HPDE6-E6E7 (cell line): ENCODE data around the gene REPIN1.

Experiments
- DNase-seq: peaks from one replicate; pipeline ENCODE4 v3.0.0; 2011; ENCODE audit warnings: missing footprints; ENCODE audit errors: extremely low spot score

Gene REPIN1

DNA sequence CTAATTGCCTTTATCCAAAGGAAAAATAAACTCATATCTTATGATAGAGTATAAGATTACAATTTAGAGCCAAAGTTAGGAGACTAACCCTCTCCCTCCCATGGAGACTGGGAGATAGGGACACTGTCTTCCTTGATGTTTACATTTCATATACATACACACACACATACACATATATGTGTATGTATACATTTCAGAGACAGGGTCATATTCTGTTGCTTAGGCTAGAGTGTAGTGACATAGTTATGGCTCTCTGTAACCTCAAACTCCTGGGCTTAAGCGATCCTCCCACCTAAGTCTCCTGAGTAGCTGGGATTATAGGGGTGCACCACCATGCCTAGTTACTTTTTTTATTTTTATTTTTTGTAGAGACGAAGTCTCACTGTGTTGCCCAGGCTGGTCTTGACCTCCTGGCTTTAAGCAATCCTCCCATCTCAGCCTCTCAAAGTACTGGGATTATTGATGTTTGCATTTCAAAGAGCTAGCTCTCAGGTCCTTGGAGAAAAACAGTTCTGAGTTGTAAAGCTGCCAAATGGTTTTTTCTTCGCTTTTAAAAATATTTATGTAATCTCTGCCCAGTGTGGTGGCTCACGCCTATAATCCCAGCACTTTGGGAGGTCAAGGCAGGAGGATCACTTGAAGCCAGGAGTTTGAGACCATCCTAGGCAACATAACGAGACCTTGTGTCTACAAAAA lies 8.1 kb upstream of the REPIN1 start:
- DNase-seq, result no peak

DNA sequence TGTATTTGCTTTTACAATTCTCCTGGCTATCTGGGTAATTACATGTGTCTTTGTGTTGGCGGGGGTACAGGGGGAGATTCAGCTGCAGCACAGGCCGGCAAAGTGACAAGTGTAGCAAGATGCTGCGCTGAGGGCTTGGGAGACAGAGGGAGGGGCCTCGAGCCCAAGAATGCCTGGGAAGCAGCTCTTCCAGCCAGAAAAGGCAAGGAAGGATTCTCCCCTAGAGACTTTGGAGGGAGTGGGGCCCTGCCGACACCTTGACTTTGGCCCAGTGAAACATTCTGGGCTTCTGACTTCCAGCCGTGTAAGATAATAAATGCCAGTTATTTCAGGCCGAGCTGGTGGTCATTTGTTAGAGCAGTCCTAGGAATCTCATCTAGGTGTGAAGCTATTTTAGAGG lies 7.2 kb upstream of the REPIN1 start:
- no peak for DNase-seq

DNA sequence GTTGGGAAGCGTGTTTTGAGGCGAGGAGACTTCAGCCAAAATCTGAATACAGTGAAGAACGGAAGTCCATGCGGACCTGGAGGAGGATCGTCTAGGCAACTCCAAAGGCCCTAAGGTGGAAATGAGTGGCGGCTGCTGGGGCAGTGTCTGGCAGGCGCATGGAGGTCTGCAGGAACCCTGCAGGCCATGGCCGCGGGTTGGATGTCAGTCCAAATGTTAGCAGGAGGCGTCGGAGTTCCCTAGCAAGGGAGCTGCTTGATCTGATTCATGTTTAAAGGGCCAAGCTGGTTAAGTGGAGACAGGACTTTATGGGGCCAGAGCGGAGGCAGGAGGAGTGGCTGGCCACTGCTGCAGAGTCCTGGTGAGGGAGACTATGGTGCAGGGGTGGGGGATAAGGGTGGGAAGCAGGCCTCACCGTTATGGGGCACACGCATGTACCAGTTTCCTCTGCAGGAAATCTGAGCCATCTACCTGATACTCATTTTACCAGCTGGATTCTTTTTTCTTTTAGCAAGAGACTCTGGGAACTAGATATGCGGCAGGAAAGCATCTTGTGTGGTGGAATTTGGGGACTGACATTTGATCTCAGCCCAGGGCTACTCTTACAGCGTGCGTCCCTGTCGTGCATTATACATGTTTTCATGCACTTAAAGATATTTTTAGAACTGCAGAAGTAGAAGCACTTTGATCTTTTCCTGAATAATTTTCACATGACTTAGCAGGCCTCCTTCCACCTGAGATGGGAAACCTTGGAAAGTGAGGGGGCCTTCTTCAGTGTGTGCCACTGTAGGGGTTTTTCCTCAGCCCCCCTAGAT lies 6.6 kb upstream of the REPIN1 start:
- DNase-seq, result no peak

DNA sequence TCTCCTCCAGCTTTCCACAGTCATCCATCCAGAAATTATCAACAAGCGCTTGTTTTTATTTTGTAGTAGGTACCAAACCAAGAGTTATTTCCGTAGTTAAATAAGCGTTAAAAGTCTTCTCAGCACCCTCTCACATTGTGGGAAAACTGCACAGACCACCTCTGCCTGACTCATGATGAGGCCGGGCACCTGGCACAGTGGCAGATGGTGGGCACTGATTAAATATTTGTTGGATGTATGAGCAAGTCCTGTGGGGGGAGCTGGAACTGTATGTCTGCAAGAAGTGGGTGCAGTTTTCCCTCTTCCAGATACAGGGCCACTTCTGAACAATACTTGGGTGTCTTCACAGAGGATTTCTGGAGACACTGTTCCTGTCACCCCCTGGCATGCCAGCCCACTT lies 5.3 kb upstream of the REPIN1 start:
- DNase-seq, result no peak

DNA sequence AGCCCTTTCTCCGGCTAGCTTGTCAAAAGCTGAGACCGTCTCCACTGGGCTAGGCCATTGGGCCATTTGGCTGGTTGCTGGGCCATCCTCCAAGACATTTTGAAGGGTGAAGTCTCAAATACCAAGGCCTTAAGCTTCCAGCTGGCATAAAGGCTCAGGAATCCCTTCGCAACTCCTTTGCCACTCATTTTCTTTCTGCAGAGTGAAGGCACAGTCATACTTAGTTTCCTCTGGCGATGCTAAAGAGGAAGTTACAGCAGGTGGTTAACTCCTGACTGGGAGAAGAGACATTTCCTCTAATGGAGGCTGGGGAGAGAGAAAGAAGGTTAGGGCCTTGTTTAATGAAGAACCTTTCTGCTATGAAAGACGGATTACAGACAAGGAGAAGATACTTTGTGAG lies 4.8 kb upstream of the REPIN1 start:
- no peak for DNase-seq

DNA sequence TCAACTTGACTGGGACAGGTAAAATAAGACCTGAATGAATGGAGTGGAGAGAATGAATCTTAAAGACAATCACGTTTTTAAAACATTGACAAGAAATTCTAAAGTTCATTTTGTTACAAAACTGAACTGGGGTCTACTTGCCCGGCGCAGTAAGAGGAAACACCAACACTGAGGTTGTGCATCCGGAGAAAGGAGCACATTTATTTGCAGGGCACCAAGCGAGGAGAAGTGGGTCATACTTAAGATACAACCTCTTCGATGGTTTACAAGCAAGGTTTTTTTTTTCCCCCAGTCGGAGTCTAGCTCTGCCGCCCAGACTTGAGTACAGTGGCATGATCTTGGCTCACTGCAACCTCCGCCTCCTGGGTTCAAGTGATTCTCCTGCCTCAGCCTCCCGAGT lies 3.4 kb upstream of the REPIN1 start:
- DNase-seq, result no peak

DNA sequence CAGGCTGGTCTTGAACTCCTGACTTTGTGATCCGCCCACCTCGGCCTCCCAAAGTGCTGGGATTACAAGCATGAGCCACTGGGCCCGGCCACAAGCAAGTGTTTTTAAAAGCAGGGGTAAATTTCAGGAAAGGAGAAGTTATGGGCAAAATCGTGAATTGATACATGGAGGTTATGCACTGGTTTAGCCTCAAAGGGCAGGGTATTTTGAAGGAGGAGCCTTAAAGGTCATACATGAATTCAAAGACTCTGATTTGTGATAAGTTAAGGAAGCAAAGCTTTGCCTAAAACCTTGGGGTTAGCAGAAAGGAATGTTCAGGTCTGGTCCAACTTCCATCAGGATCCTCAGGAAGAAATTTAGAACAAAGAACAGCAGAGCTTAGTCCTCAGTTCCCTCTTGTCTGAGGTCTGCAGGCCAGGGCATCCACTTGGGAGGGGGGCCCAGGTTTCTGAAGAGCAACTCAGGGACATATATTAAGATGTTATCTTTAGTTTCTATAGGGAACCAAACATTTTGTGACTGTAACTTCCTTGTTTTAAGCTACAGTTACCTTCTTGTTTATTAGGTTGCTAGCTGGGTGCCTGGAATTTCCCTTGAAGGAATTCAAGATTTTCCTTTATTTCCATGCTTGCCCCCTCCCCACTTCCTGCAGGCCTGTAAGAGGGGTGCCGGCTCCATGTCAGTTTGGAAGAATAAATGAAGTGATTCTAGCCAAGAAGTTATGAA lies 2.8 kb upstream of the REPIN1 start:
- DNase-seq, result no peak

DNA sequence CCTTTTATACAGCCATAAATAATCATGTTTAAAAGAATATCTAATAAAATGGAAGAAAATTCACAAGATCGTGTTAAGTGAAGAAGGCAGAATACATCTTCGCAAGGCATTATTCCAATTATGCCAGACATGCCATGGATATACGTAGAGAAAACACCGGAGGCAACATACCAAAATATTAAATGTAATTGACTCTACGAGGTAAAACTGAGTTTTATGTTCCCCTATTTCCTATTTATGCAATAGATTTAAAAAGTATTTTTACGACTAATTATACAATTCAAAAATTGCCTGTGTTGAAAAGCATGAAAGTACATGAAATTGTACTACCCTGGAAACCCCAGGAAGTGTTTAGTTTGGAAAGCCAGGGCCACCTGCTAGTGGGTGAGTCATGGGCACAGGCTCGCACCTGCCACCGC lies 936 bp upstream of the REPIN1 start:
- peak; percentile 76 for DNase-seq

DNA sequence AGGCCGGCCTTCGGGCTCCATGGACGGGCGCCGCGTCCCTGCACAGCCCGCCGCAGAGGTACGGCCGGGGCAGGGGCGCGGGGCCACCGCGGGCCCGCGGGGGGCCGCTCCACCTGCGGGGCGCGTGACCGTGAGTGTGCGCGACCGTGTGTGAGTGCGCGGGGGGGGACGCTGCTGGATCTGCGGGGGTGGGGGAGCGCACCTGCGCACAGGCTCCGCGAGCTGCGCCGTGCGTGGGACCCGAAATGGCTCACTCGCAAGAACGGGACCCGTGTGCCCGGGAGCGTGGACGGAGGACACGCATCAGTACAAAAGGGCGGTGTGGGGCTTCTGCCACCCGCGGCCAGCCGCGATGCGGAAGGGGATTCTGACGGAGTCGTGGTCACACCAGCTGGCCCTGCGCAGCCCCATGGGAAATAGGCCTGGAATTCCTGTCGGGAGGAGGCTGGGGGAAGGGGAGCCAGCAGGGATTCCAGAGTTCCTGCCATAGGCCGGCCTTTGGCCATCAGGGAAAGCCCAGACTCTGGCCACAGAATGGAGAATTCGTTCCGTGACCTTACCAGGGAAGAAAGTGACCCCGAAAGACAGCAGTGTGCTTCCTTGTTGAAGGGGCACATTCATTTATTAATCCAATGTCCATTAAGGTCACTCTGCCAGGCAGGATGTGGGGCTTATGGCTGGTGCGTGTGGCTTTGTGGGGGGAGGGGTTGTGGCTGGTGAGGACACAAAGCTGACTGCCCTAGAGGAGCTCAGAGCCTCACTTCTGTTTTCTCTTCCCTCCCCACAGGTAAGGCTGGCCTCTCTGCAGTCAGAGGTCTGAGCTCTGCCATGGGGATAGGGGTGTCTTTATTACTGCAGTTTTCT lies 494 bp downstream of the REPIN1 start:
- DNase-seq, result no peak

DNA sequence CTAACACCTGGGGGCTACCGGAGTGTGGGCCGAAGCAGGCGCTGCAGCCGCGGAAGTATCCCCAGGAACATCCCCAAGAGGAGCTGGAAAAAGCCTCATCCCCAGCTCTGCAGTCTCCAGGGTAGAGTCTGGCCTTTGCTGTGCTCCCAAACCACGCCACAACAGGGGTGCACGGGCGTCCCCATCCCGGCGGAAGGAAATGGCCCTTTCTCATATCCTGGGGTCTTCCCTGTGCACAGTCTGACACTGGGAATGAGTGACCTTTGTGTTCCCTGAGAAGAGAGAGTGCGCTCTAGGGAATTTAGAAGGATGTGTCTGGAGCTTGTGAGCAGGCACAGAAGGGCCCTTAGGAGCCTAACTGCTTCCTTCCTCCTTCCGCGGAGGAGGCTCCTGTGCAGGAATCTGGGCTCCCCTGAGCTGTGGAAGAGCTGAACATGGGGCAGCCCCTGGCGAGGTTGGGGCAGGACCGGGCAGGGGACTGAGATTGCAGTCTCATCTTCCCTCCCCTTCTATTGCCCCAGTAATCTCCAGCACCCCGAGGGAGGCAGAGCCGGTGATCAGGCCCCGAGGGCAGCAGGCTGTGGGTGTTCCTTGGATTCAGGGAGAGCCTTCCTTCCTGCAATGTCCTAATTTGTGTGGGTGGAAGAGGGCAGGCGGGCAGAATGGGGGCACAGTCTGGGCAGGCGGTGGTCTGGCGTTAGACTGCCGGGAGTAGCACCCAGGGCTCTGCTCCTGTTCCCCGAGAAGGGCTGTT lies 1.3 kb downstream of the REPIN1 start:
- DNase-seq, result no peak

DNA sequence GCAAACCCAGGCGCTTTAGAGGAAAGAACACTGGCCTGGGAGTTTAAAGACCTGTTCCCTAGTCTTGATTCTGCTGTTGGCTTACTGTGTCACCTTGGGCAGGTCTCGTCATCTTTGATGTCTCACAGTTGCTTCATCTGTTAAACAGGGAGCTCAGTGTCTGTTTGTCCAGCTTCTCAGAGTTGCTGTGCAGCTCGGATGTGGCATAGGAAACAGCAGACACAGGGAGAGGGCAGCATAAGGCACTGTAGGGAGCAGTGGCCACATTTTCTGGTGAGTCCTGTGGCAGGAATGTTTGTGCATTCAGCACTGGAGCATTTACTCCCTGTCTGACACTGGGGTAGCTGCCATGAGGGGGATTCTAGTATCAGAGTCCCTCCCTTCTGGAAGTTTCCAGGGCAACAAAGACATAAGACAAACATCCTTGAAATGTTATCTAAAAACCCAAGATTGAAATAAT lies 2.0 kb downstream of the REPIN1 start:
- DNase-seq, result no peak

DNA sequence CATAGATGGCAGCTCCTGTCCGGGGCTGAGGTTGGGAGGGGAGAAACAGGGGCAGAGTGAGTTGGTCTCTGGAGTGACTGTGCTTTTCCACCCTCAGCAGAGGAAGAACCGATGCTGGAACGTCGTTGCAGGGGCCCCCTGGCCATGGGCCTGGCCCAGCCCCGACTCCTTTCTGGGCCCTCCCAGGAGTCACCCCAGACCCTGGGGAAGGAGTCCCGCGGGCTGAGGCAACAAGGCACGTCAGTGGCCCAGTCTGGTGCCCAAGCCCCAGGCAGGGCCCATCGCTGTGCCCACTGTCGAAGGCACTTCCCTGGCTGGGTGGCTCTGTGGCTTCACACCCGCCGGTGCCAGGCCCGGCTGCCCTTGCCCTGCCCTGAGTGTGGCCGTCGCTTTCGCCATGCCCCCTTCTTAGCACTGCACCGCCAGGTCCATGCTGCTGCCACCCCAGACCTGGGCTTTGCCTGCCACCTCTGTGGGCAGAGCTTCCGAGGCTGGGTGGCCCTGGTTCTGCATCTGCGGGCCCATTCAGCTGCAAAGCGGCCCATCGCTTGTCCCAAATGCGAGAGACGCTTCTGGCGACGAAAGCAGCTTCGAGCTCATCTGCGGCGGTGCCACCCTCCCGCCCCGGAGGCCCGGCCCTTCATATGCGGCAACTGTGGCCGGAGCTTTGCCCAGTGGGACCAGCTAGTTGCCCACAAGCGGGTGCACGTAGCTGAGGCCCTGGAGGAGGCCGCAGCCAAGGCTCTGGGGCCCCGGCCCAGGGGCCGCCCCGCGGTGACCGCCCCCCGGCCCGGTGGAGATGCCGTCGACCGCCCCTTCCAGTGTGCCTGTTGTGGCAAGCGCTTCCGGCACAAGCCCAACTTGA lies 2.7 kb downstream of the REPIN1 start:
- no peak for DNase-seq

DNA sequence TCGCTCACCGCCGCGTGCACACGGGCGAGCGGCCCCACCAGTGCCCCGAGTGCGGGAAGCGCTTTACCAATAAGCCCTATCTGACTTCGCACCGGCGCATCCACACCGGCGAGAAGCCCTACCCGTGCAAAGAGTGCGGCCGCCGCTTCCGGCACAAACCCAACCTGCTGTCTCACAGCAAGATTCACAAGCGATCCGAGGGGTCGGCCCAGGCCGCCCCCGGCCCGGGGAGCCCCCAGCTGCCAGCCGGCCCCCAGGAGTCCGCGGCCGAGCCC lies 3.3 kb downstream of the REPIN1 start:
- no peak for DNase-seq

DNA sequence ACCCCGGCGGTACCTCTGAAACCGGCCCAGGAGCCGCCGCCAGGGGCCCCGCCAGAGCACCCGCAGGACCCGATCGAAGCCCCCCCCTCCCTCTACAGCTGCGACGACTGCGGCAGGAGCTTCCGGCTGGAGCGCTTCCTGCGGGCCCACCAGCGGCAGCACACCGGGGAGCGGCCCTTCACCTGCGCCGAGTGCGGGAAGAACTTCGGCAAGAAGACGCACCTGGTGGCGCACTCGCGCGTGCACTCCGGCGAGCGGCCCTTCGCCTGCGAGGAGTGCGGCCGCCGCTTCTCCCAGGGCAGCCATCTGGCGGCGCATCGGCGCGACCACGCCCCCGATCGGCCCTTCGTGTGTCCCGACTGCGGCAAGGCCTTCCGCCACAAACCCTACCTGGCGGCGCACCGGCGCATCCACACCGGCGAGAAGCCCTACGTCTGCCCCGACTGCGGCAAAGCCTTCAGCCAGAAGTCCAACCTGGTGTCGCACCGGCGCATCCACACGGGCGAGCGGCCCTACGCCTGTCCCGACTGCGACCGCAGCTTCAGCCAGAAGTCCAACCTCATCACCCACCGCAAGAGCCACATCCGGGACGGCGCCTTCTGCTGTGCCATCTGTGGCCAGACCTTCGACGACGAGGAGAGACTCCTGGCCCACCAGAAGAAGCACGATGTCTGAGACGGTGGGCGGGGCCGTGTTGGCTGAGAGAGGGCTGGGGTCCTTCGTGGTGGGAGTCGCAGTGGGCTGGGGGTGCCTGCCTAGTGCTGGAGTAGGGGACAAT lies 3.8 kb downstream of the REPIN1 start:
- no peak for DNase-seq

DNA sequence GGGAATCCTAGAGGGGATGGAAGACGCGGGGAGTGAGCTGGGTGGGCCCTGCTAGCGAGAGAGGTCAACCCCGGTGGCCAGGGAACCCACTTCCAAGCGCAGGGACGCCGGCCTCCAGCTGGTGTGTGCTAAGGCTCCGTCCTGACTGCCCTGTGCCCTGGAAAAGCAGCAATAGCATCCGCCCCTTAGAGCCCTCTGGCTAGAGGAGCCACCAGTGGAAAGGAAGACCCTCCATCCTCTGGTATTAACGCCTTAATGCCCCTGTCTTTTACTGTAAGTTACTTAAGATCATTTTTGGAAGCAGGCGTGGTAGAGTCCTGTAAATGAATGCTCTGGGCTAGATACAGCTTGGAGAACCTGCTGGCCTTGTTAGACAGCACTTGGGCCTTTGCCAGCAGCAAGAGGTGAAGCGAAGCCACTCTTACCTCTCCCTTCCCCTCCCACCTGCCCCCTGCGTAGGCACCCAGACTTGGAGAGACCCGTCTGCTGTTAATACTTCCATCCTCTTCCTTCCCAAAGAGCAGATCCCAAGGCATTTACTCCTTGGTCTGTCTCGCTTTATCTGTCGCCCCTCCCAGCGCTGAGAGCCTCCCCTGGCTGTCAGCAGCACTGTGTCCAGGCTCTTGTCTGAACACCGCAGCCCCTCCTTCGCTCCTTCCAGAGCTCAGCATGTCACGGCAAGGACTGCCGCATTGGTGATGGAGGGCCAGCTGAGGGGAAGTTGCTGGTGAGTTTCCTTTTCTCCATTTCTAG lies 4.6 kb downstream of the REPIN1 start:
- DNase-seq, result no peak

DNA sequence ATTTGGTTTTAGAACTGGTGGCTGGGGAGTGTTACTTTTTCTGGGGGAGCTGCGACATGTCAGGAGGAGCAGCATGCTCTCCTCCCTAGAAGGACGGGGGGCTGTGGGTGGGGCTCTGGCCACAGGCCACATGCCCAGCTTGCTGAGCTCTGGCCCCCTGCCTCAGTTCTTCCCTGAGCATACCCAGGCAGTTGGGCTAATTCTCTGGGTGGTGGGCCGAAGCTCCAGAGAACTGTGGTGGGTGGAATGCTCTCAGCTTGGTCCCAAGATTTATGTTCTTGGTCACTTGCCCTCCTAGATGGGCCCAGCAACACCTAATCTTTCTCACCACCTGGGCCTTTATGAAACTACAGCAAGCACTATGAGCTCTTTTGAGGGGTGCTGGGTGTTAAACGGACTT lies 5.4 kb downstream of the REPIN1 start:
- DNase-seq, result no peak

DNA sequence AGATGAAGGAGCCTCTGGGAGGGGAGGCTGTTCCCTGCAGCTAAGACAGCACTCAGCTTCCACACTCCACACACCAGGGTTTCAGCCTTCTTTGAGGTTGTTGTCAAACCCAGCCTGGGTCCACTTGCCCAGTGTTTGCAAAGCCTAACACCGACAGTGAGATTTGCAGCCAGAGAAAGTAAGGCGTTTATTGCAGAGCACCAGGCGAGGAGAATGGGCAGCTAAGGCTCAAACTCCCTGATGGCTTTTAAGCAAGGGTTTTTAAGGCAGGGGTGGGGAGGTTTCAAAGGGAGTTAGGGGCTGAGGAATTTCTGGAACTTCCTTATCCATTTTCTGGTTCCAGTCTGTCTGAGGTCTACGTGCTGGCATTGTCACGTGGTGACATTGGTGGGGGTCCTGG lies 5.8 kb downstream of the REPIN1 start:
- no peak for DNase-seq

DNA sequence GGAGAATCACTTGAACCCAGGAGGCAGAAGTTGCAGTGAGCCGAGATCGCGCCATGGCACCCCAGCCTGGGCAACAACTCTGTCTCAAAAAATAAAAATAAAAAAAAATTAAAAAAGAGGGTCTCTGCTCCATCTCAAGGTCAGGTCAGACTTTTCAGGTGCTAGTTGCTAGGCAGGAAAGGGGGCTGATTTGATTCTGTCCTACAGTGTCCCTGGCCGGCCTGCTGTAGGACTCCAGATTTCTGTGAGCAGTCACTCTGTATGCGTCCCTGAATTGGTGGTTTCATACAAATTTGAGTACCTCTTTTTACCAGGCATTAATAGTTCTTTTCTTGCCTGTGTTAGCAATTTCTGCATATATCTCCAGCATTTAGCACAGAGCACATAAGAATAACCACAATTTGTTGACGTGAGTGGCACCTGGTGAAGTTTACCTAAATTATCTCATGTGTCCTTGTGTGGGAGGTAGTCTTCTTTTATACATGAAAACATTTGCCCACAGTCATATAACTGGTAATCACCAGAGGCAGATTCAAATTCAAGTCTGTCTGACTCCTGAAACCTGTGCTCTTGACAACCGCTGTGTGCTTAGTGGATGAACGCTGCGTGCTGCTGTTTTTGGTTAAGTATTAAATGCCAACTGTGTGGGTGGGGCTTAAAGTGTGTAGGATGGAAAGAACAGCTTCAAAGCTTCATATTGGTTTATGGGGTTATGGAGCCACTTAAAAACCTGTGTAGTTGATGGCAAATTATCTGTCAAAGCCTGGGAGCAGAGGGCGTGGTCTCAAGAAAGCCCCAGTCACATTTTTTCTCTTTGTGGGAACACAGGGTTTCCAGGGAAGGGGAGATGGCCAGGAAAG lies 7.3 kb downstream of the REPIN1 start:
- no peak for DNase-seq
